ENCODE results near the gene FCER1G.

FCER1G gene

DNA sequence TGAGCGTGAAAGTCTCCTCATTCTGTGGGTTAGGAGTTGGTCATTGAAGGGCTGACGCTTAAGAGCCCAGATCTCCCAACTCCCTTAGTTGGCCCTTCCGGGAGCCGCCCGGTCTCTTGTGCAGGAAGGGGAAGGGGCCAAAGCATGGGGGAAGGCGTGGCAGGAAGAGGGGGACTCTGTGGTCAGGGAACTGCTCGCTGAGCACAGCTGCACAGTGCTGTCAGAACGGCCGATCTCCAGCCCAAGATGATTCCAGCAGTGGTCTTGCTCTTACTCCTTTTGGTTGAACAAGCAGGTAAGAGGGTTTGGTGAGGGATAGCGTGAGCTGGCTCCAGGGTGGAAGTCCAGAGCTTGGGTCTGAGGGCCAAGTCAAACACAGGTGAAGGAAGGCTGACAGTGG, at the start of gene FCER1G:
FCER1G (plus strand) TSS at position 220 of the 400 bp plus-strand sequence; CDS start at position 247, 27 bp downstream.
- no peak for DNase-seq

GRCh38 chr1:161165742-161166668, 49.1 kb upstream of the FCER1G start, which contains the start of gene PPOX:
PPOX (plus strand) TSS chr1:161166426; CDS start chr1:161166848, 422 bp downstream.
- DNase-seq = peak; percentile 94 to 96

GRCh38 chr1:161166669-161167548, 48.2 kb upstream of the FCER1G start:
- DNase-seq = no peak

DNA sequence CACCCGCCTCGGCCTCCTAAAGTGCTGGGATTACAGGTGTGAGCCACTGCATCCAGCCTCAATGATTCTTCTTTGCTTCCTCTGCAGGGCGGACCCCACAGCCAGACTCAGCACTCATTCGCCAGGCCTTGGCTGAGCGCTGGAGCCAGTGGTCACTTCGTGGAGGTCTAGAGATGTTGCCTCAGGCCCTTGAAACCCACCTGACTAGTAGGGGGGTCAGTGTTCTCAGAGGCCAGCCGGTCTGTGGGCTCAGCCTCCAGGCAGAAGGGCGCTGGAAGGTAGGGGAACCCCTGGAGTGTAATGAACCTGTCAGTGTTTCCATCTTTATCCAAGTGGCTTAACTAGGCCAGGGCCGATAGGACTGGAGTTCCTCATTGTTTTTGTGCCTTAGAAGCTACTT, 46.2 kb upstream of the FCER1G start:
- DNase-seq = no peak

DNA sequence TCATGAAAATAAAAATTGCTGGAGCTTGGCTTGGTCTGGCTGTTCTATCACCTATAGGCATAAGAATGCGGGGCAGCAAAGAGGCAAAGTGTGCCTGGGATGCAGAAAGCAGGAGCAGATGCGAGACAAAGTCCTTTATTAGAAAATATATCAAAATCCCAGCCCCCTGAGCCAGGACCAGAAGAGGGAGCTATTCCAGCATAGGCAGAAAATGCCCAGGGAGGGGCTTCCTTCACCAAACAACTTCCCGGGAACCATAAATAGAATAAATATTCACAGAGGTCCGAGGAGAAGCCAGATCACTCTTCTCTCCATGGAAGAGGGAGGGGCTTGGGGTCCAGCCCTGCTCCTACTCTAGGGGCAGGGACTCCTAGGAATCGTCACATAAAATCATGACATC, 43.9 kb upstream of the FCER1G start:
- DNase-seq = no peak

GRCh38 chr1:161171696-161172095, 43.4 kb upstream of the FCER1G start:
- no peak for DNase-seq

GRCh38 chr1:161172349-161172748, 42.7 kb upstream of the FCER1G start:
- no peak for DNase-seq

DNA sequence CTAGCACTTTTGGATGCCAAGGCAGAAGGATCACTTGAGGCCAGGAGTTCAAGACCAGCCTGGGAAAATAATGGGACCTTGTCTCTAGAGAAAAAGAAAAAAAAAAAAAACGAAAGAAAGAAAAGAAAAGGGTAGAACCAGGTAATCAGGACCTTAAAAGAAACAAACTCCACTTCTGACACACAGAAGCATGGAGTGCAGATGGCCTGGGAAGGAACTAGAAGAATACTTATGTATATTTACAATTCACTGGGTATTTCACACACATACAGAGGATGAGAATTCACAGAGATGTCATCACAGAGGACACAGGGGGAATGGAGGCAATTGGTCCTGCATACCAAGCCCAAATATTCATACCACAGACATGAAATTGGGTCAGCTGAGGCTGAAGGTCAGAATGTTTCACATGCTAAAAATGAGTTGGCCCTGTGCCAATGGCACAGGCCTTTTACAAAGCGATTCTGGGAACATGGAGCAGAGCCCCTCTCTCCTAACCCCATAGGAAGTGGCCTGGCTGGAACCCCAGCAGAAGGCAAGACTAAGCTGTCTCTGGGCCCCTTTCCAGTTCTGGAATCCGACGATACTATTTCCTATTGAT, 42.2 kb upstream of the FCER1G start:
- DNase-seq = no peak

GRCh38 chr1:161173711-161174110, 41.4 kb upstream of the FCER1G start:
- DNase-seq = no peak

DNA sequence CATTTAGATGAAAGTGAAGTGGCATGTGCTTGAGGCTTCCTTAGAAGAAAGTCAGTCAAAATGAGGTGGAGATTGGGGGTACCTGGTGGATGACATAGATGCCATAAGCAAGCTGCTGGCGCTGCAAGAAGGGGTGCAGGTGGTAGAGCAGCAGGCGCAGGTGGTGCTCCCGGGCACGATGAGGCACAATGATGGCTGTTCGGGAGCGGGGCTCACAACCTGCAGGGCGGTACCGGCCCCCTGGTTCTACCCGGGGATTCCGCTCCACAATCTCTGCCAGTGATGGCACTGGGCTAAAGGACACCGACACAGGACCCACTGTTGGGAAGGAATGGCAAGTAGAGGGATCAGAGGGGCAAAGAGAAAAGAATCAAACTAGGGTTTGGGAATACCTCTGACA, 40.2 kb upstream of the FCER1G start:
- DNase-seq = no peak

- no peak for DNase-seq
Observed at GRCh38 chr1:161175771-161176453, 39.2 kb upstream of the FCER1G start.

- DNase-seq = no peak
Observed at GRCh38 chr1:161176468-161177111, 38.5 kb upstream of the FCER1G start.

- peak; percentile 75 to 80 for DNase-seq
Observed at GRCh38 chr1:161177112-161177935, 37.8 kb upstream of the FCER1G start, which contains the start of gene B4GALT3. B4GALT3 (minus strand) TSS chr1:161177507; CDS start chr1:161176060, 1,447 bp downstream.

- DNase-seq = no peak
Observed at GRCh38 chr1:161177936-161178244, 37.2 kb upstream of the FCER1G start.

DNA sequence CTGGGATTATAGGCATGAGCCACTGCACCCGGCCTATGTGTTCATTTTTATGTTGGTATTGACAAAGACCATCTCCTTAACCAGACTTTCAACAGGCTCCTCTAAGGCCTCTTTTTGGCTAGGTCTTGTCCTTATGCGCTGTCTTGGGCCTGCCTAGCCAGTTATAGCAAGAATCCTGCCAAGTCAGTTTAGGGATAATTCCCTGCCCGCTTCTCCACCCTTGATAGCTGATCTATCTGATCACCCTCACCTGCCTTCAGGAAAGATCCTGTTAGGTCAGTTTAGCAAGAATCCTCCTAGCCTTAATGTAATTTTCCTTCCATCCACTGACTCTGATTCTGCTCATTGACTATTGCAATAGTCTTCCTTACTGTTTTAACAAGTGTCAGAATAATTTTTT, 35.4 kb upstream of the FCER1G start:
- DNase-seq = no peak

GRCh38 chr1:161180639-161181038, 34.5 kb upstream of the FCER1G start:
- no peak for DNase-seq

DNA sequence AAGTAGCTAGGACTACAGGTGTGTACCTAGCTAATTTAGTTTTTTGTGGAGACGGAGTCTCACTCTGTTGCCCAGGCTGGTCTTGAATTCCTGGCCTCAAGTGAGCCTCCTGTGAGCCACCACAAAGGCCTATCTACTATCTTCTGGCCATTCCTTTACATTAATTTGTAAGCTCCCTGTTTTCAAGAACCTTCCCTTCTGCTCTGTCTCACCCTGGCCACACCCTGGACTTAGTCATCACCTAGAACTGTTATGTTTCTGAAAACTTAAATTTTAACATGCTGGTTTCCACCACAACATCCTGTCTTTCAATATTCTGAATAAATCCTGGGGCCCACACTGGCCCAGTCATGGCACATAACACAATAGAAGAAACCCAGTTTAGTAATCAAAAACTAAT, 32.9 kb upstream of the FCER1G start:
- no peak for DNase-seq

DNA sequence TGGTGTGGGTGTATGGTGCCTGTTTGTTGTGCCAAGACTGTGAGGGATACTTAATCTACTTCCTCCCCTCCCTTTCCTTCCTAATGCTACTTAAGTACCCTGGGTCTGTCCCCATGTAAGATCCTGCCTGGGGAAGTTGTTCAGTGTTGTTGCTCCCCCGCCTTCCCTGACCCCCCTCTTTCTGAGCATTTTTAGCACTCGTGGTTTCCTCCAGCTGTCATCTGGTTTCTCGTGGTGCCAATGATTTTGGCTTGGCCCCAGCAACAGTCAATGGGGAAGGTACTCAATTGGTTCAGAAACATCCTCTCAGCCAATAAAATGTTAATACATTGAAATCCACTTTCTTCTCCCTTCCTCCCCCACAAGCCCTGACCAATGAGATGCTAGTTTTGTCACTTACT, 29.8 kb upstream of the FCER1G start:
- DNase-seq = no peak

DNA sequence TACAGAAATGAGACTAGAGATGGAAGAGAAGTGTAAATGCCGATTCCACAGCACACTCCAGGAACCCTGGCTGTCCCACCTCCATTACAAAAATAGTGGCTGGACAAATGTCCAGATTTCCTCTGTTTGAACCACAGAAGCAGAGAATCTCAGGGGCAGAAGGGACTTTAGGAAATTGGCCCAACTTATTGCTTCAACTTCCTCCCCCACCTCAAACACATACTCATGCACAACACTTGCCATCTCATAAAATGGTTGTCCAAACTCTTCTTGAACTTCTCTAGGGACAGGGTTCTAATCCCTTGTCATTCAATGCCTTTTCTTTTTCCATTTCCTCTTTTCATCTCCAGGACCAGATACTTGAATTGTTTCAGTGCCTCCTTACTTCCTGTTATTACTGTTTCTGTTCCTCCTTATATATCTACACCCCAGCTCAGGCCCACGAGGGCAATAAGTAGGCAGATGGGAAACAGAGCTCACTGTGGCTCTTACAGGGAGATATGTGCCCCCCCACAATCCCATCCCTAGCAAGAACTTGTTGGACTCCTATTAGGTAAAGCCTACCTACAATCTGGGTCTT, 29.3 kb upstream of the FCER1G start:
- DNase-seq = no peak

DNA sequence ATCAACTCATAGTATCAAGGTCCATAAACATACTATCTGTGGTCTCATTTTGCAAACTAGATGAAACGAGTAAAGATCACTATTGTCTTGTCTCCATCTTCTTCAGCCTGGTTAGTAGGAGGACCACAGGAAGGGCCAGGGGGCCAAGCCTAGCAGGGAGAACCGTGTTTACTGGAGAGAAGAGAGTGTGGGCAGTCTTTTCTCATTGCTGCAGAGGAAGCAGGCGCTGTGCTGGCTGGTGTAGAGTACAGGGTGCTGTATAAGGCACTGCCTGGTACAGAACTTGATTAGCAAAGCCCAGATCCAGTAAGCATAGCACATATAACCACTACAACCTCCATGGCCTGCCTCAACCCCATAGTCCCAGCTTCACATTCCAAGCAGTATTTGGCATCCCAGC, 27.8 kb upstream of the FCER1G start:
- no peak for DNase-seq

- no peak for DNase-seq
Observed at GRCh38 chr1:161188381-161188780, 26.7 kb upstream of the FCER1G start.

Measured in NCI-H1930 (cell line).